Neural progenitor cell (in vitro differentiated cells): ENCODE results near the gene SSUH2. TPM values are rescaled to one million over a fixed set of nuclear protein-coding genes. Genes with fewer than 3 reads are reported as not detected.

ENCODE experiments used
- DNase-seq: peaks from one replicate; pipeline ENCODE4 v3.0.0-alpha.2; 2016; ENCODE audit warnings: low spot score
- H2AFZ ChIP-seq: fragments of 200-600 bp; sonication (generic); replicated peaks from 2 replicates; pipeline ENCODE4 v1.6.1; 2016; ENCODE audit warnings: antibody characterized with exemption
- H3F3A ChIP-seq: fragments of 200-600 bp; sonication (generic); 2 replicates; pipeline ENCODE4 v1.6.1; 2016; ENCODE audit warnings: antibody characterized with exemption, low read depth
- H3K27ac ChIP-seq: fragments of 200-600 bp; sonication (generic); 2 replicates; pipeline ENCODE4 v1.5.1; 2016; ENCODE audit warnings: mild to moderate bottlenecking
- H3K27me3 ChIP-seq: fragments of 200-600 bp; sonication (generic); 2 replicates; pipeline ENCODE4 v1.6.1; 2016; ENCODE audit warnings: mild to moderate bottlenecking, moderate library complexity
- H3K36me3 ChIP-seq: fragments of 200-600 bp; sonication (generic); 2 replicates; pipeline ENCODE4 v1.5.1; 2016
- H3K4me1 ChIP-seq: fragments of 200-600 bp; sonication (generic); 2 replicates; pipeline ENCODE4 v1.6.1; 2016; ENCODE audit warnings: mixed run types
- H3K4me2 ChIP-seq: fragments of 200-600 bp; sonication (generic); 2 replicates; pipeline ENCODE4 v1.6.1; 2016
- H3K4me3 ChIP-seq: fragments of 200-600 bp; sonication (generic); 2 replicates; pipeline ENCODE4 v1.5.1; 2016
- H3K79me2 ChIP-seq: fragments of 200-600 bp; sonication (generic); 2 replicates; pipeline ENCODE4 v1.6.1; 2016; ENCODE audit warnings: low read depth
- H3K9ac ChIP-seq: fragments of 200-600 bp; sonication (generic); 2 replicates; pipeline ENCODE4 v1.6.1; 2016
- H3K9me3 ChIP-seq: fragments of 200-600 bp; sonication (generic); 2 replicates; pipeline ENCODE4 v1.5.1; 2016; ENCODE audit warnings: low read depth
- H4K20me1 ChIP-seq: fragments of 200-600 bp; sonication (generic); 2 replicates; pipeline ENCODE4 v1.6.1; 2016; ENCODE audit warnings: low read depth
- H3K27ac Mint-ChIP-seq: 3 replicates; pipeline ENCODE4 v1.8.0; 2021; ENCODE audit warnings: mixed read lengths
- H3K27me3 Mint-ChIP-seq: 2 replicates; pipeline ENCODE4 v1.8.0; 2022; ENCODE audit warnings: low read depth, mild to moderate bottlenecking, inconsistent platforms, moderate library complexity, mixed read lengths; ENCODE audit not compliant: insufficient read depth
- H3K36me3 Mint-ChIP-seq: 3 replicates; pipeline ENCODE4 v1.8.0; 2021; ENCODE audit warnings: mixed read lengths
- H3K4me1 Mint-ChIP-seq: 3 replicates; pipeline ENCODE4 v1.8.0; 2021; ENCODE audit warnings: mixed read lengths
- H3K4me3 Mint-ChIP-seq: 3 replicates; pipeline ENCODE4 v1.8.0; 2021; ENCODE audit warnings: mild to moderate bottlenecking, moderate library complexity, mixed read lengths
- H3K9me3 Mint-ChIP-seq: 3 replicates; pipeline ENCODE4 v1.8.0; 2020; ENCODE audit warnings: mixed read lengths
- CTCF ChIP-seq: fragments of 200-600 bp; sonication (generic); IDR thresholded peaks from 2 replicates; pipeline ENCODE4 v1.5.1; 2017; ENCODE audit warnings: antibody characterized with exemption, mild to moderate bottlenecking
- EZH2 ChIP-seq: fragments of 200-600 bp; sonication (generic); IDR thresholded peaks from 2 replicates; pipeline ENCODE4 v1.6.1; 2017; ENCODE audit warnings: antibody characterized with exemption, mild to moderate bottlenecking, moderate library complexity
- EZH2phosphoT487 ChIP-seq: fragments of 200-600 bp; sonication (generic); IDR thresholded peaks from 2 replicates; pipeline ENCODE4 v1.6.1; 2017; ENCODE audit warnings: antibody characterized with exemption
- total RNA-seq: library from RNA; depleted of rRNA; stranded (reverse); fragments of >200 nt; gene quantifications from 2 replicates; pipeline ENCODE4 v1.2.3, GENCODE V29; 2015; ENCODE audit warnings: low replicate concordance

Gene SSUH2
- total RNA-seq, 1 donor from 2014 or later, result 0.37 TPM

DNA sequence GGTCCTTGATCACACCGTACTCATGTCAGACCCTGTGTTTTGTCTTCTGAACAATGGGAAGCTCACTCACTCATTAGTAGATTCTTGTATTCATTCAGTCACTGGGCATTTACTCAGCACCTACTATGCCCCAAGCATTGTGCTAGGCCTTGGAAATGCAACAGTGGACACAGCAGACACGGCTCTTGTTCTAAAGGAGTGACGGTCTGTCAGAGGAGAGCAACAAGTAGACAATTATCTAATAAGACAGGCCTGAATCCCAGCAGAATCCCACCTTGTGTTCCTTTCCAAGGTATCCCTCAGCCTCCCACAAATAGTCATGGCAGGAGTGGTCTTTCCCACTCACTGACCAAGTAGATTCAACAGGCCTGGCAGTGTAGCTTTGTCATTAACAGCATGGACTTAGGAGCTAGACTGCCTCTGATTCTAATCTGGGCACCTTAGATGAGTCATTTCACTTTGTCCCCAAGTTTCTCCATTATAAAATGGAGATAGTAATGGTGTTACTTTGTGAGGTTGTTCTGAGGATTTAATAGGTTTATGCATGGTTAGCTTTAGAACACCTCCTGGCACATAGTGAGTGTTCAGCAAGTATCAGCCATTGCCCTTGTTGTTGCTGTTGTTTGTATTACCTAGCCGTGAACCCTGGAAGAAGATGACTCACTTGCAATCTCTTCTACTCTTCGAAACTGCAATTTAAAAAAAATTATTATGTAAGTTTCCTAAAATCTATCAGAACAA lies 69.1 kb downstream of the SSUH2 start:
- Mint-ChIP-seq H3K9me3 (peaks cover 2% of the 10 kb centered on the region), H3K36me3 (peaks cover 3% of the 10 kb centered on the region), H3K4me3 (no peak overlapping the region), H3K4me1 (peaks cover 4% of the 10 kb centered on the region), H3K27ac (no peak overlapping the region), H3K27me3 (no peaks in the 10 kb centered on the region)
- H4K20me1 ChIP-seq, result no peaks in the 10 kb centered on the region
- no peak overlapping the region for H3K4me3 ChIP-seq
- DNase-seq, result no peak
- no peaks in the 10 kb centered on the region for H3K27me3 ChIP-seq
- H3F3A ChIP-seq, result no peaks in the 10 kb centered on the region
- H3K27ac ChIP-seq, result no peak overlapping the region
- H3K4me2 ChIP-seq, result no peak overlapping the region
- H3K9ac ChIP-seq, result no peak overlapping the region
- H3K79me2 ChIP-seq, result no peaks in the 10 kb centered on the region
- no peaks in the 10 kb centered on the region for H3K4me1 ChIP-seq
- H3K9me3 ChIP-seq, result no peaks in the 10 kb centered on the region
- no peaks in the 10 kb centered on the region for H3K36me3 ChIP-seq
- H2AFZ ChIP-seq, result no peak overlapping the region
- TF ChIP-seq EZH2phosphoT487, result no peak
- no peak for TF ChIP-seq CTCF
- TF ChIP-seq EZH2, result no peak

GRCh38 chr3:8574670-8575322 lies 69.8 kb downstream of the SSUH2 start:
- no peak overlapping the region for H3K9ac ChIP-seq
- no peak for DNase-seq
- H3K9me3 ChIP-seq, result no peaks in the 10 kb centered on the region
- no peak overlapping the region for H2AFZ ChIP-seq
- no peak overlapping the region for H3K4me3 Mint-ChIP-seq
- H3K79me2 ChIP-seq, result no peaks in the 10 kb centered on the region
- H3F3A ChIP-seq, result no peaks in the 10 kb centered on the region
- H3K36me3 Mint-ChIP-seq, result peaks cover 5% of the 10 kb centered on the region
- no peaks in the 10 kb centered on the region for H3K27me3 ChIP-seq
- H3K36me3 ChIP-seq, result no peaks in the 10 kb centered on the region
- TF ChIP-seq EZH2phosphoT487 (no peak), CTCF (no peak), EZH2 (no peak)
- no peak overlapping the region for H3K4me3 ChIP-seq
- H3K27me3 Mint-ChIP-seq, result no peaks in the 10 kb centered on the region
- no peak overlapping the region for H3K27ac ChIP-seq
- H3K4me2 ChIP-seq, result no peak overlapping the region
- peaks cover 2% of the 10 kb centered on the region for H3K9me3 Mint-ChIP-seq
- H4K20me1 ChIP-seq, result no peaks in the 10 kb centered on the region
- H3K4me1 Mint-ChIP-seq, result peaks cover 4% of the 10 kb centered on the region
- no peak overlapping the region for H3K27ac Mint-ChIP-seq
- H3K4me1 ChIP-seq, result no peaks in the 10 kb centered on the region

DNA sequence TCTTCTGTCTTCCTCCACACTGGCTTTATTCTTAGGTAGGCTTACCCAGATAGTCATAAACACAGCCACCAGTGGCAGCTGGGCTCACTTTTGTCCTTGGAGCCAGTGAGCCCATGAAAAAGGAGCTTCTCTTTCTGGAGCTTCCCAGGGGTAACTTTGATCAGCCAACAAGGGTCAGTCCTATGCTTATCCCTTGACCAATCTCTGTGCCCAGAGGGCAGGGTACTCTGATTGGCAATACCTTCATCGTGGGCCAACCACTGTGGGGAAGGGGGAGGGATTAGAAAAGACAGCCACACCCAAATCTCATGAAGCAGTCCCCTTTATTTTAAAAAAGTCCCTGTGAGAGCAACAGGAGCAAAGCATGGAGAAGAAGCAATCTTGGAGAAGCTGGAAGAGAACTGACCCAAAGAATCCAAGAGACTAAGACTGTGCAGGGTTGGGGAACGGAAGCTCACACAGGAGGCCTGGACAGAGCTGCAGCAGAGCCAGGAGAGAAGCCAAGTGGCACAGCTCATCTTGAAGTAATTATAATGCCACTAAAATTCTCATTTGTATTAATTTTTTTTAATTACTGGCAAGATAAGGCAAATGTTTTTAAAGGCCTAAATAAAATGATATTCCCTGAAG lies 70.4 kb downstream of the SSUH2 start:
- TF ChIP-seq EZH2 (no peak), CTCF (no peak), EZH2phosphoT487 (no peak)
- no peak for DNase-seq
- Histone ChIP-seq H3F3A (no peaks in the 10 kb centered on the region), H3K4me2 (no peak overlapping the region), H3K27ac (no peak overlapping the region), H3K79me2 (no peaks in the 10 kb centered on the region), H4K20me1 (no peaks in the 10 kb centered on the region), H3K27me3 (no peaks in the 10 kb centered on the region), H3K9ac (no peak overlapping the region), H3K9me3 (no peaks in the 10 kb centered on the region), H3K36me3 (no peaks in the 10 kb centered on the region), H2AFZ (no peak overlapping the region), H3K4me3 (no peak overlapping the region), H3K4me1 (no peaks in the 10 kb centered on the region)
- H3K9me3 Mint-ChIP-seq, result peaks cover 2% of the 10 kb centered on the region
- peaks cover 5% of the 10 kb centered on the region for H3K36me3 Mint-ChIP-seq
- no peak overlapping the region for H3K4me3 Mint-ChIP-seq
- no peaks in the 10 kb centered on the region for H3K27me3 Mint-ChIP-seq
- peaks cover 4% of the 10 kb centered on the region for H3K4me1 Mint-ChIP-seq
- no peak overlapping the region for H3K27ac Mint-ChIP-seq
